SHP77 treated with DMSO at 0.1 percent for 48 hours (cell line): ENCODE data around the gene KLHL11.
A peak's percentile ranks its signal among the peaks of the same experiment; 100 is the strongest.
"Not testable (repeated sequence)": the region's sequence is repeated elsewhere in the genome, so short reads cannot be mapped to it uniquely, and the experiment has no call there.

Experiments
- DNase-seq: peaks from one replicate; lab custom pipeline; 2025; lab: John Stamatoyannopoulos, UW

KLHL11 gene

DNA sequence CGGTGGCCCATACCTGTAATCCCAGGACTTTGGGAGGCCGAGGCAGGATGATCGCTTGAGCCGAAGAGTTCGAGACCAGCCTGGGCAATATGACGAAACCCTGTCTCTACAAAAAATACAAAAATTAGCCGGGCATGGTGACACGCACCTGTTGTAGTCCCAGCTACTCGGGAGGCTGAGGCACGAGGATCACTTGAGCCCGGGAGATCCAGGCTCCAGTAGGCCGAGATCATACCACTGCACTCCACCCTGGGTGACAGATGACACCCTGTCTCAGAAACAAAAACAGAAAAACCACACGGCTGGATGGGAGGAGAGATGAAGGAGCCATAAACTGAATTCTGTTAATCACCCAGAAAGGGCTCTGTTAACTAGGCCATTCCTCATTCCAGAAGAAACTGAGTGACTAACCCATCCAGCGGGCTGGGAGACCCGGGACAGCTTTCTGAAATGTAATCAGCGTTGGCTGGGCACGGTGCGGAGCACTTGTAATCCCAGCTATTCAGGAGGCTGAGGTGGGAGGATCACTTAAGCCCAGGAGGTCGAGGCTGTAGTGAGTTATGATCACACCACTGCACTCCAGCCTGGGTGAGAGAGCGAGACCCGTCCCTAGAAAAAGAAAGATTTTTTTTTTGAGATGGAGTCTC is 28.6 kb downstream of the KLHL11 start:
- DNase-seq: no peak

DNA sequence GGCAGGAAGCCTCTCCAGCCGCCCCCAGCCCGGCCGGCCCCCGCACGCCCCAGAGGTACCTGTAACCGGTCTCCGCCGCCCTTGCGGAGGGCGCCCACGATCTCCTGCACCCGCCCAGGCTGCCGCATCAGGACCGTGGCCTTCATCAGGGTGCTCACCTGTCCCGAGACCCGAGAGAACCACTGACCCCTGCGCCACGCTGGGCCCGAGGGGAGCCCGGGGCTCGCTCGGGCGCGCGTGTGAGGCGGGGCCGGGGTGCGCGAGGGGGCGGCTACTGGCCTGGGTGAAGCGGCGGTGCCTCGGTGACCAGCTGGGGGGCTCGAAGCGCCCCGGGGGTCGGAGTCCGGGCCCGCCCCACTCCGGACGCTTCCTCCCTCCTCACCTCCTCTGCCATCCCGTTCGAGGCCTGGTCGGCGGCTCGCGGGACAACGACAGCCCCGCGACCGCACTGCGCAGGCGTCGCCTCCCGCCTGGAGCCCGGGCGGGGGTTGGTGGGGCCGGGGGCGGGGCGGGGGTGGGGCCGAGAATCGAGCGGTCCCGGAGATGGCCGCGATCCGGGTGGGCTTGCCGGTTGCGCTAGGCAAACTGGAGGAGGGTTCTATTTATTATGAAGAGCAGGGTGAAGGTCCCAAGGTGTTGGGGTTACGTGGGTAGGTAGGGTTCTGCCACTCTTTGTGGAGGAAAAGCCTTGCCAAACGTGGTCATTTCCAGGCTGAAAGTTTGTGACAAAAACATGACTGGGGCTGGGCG is 29.2 kb downstream of the KLHL11 start, which contains the start of gene NT5C3B:
Gene NT5C3B (minus strand): TSS at position 433 of the 750 bp plus-strand sequence. CDS start 39 bp downstream, at position 394.
- no peak for DNase-seq

DNA sequence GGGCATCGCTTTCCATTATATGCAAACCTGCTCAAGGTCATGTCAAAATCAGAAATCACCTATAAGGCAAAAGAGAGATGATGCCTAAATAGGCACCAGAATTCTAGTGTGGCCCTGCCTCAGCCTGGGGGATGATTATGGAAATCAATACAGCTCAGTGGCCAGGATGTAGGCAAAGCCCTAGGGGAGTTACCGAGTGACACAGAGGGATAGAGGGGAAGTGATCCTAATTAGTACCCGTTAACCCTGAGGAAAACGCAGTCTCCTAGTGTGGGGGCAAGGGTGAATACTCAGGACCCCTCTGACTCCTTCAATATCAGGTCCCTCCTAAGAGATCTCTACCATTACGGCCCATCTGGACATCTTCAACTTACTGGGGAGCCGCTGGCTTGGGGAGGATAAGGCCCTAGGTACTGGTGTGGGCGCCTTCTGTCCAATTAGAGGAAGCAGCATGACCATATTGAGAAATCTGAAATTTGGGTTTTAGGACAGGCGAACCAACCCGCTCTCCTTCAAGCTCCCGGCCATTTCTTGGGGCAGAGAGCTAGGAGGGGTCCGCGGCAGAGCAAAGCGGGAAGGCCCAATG is 29.9 kb downstream of the KLHL11 start:
- no peak for DNase-seq

GRCh38 chr17:41829961-41830360 is 35.3 kb downstream of the KLHL11 start:
- DNase-seq: not testable (repeated sequence)

GRCh38 chr17:41825175-41825845 is 39.9 kb downstream of the KLHL11 start:
- no peak for DNase-seq

DNA sequence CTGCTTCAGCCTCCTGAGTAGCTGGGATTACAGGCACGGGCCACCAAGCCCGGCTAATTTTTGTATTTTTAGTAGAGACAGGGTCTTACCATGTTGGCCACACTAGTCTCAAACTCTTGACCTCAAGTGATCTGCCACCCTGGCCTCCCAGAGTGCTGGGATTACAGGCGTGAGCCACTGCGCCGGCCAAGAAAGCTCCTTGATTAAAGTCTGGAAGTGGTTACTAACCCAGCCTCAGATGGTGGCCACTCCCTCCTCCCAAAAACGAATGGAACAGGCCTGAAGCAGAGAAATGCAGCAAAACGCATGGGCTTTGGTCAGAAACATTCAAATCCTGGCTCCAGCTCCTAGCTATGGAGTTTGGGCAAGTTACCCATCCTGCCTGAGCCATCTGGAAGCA is 41.1 kb downstream of the KLHL11 start:
- no peak for DNase-seq

DNA sequence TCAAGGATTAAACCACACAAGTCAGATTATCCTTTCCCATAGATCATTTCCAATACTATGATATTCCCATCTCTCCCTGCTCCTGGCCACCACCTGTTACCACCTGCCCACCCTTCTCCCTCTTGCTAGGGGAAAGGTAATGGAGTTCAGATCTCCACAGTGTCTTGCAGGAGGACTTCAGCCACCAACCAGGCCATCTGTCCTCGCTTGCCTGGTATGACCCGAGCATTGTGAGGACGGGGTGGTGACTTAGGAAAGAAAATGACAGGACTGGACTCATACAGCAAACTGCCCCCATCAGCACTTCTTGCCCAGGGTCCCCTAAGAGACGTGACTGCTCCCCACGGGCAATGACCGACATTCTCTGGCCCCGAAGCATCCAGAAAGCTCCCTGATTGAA is 41.6 kb downstream of the KLHL11 start:
- DNase-seq: no peak

DNA sequence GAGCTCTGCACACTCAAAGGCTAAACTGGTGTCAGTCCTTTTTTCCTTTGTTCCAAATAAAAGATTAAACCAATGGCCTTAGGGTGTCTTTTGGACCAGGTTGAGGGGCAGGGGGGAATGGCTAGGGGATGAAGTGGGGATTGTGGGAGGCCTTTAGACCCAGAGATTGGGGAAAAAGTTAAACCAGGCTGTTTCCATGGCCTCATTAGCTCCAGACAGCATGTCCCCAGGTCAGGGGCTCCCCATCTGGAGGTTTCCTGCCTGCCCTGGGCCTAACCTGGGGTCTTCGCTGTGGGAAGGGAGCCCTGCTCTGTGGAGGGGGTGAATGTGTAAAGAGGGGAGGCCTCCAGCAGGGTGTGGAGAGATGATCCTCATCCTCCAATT is 42.1 kb downstream of the KLHL11 start:
- DNase-seq: no peak

GRCh38 chr17:41822216-41823140 is 42.7 kb downstream of the KLHL11 start:
- DNase-seq: no peak

GRCh38 chr17:41821776-41822175 is 43.4 kb downstream of the KLHL11 start:
- no peak for DNase-seq

- no peak for DNase-seq
Measured at GRCh38 chr17:41818024-41818423, 47.2 kb downstream of the KLHL11 start.

GRCh38 chr17:41816637-41817320 is 48.4 kb downstream of the KLHL11 start:
- no peak for DNase-seq

DNA sequence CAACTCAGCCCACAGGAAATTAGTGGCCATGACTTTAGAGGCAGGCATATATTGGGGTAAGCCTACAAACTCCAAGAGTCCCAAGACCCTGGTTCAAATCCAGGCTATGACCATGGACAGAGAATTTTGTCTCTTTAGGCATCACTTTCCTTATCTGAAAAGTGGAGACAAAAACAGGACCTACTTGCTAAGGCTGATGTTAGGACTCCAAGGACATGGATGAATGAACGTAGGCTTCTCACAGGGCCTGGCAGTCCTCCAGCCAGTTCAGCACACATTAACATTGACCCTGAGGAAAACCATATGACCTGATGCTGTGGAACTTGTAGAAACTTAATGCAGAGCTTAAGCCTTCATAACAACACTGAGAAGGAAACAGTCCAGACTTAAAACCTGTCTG is 51.0 kb downstream of the KLHL11 start:
- DNase-seq: no peak

- no peak for DNase-seq
Measured at GRCh38 chr17:41813699-41814124, 51.5 kb downstream of the KLHL11 start.

DNA sequence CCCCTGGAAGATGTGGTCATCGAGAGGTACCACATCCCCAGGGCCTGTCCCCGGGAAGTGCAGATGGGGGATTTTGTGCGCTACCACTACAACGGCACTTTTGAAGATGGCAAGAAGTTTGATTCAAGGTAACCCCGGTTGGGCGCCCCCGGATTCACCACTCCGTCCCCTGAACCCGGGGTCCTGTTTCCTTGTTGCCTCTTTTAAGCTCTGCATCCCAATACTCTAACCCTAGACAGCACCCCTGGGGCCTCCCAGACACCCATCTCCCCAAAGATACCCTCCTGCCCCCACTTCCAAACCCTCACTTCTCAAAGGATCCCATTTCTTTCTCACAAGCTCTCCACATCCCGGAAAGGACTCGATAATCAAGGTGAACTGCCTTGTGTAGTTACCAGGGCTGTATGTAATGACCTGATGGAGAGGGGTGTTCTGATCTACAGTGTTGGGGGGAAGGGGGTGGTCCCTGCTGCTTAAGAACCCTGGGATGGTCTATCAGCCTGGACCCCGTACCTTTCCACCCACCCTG is 52.0 kb downstream of the KLHL11 start:
- DNase-seq: no peak

GRCh38 chr17:41812381-41813151 is 52.7 kb downstream of the KLHL11 start, which contains the start of gene FKBP10:
TSS of gene FKBP10 (plus strand) at chr17:41813004. CDS start at chr17:41813035, 31 bp downstream.
- peak; percentile 59 for DNase-seq

DNA sequence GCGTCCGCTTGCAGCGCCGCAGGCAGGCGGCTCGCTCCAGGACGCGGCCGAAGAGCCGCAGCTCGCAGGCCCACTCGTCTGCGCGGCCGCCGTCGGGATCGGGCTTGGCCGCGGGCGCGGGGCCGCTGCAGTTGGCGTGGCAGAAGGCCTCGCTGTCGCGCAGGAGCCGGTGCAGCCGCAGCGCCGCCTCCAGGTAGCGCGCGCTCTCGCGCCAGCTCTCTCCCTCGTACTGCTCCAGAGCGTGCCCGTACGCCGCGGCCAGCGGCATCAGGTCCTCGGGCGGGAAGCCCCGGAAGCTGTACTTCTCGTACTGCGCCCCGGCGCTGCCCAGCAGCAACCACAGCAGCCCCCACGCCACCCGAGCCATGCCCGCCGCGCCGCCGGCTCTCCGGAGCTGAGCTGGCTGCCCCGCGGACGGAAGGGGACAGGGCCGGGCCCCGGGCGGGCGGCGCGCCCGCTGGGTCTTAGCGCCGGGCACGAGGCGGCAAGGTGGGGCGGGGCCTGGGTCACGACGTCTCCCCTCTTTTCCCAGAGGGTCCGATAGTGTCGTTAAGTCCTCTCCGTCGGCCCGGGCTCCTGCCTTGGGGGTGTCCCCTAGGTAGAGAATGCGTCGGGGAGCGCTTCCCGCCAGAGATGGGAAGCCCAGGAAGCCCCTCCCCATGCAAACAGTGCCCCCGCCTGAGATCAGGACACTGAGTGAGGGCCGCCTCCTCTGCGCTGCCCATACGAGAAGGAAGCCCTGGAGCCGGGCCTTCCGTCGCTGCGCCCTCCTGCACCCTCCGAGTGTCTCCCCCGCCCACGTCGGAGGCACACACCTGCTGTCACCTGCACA is 53.5 kb downstream of the KLHL11 start, which contains the start of gene P3H4:
Gene P3H4 (minus strand): TSS at position 401 of the 832 bp plus-strand sequence. CDS start 34 bp downstream, at position 367.
- DNase-seq: peak; percentile 35

GRCh38 chr17:41810659-41811548 is 54.3 kb downstream of the KLHL11 start:
- DNase-seq: no peak
